ENCODE data around the gene REEP6. TPM values are rescaled to one million over a fixed set of nuclear protein-coding genes. Genes with fewer than 3 reads are reported as not detected.

Gene REEP6
- polyA plus RNA-seq, 1 of the 3 experiments (the other 2 are of a cell fraction), result 9.1 TPM

DNA sequence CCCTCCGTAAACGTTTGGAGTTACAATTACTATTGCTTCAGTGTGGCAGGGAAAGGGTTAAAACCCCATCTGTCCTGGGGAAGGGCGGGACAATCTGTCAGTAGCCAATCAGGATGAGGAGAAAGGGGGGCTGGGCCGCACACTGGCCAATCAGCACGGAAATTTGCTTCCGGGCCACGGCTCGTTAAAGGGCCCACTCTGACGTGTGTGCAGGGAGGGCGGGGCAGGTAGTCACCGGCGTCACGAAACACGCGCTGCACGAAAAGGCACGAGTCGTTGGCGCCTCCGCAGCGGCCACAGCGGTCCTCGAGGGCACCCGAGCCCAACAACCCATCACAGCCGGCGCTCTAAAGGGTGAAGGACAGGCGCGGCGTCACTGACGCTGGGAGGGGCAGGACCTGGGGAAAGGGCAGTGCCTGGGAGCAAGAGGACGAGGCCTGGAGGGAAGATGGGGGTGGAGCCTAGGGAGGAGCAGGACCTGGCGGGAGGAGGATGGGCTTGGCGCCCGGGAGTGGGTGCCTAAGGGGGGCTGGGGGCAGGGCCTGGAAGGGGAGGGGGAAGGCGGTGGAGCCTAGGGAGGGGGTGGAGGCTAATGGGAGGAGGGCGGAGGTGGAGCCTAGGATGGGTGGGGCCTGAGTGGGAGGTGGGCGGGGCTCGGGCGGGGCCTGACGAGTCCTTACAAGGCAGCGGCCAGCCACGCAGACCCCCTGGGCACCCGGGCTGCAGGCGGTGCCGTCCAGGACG lies 17.0 kb downstream of the REEP6 start (continued):
- 0 out of 2 replicates have a peak, but pooled peaks have one; percentile 18 for TF ChIP-seq POLR2AphosphoS5 (IDR thresholded peaks at IDR 0.05; ENCODE audit: low read depth, low read length)
- no peak for TF ChIP-seq EP300 (IDR thresholded peaks at IDR 0.05; ENCODE audit: borderline replicate concordance in 1 of 2, low read depth in 1 of 2, low read length in 1 of 2)
- TF ChIP-seq RAD21 (IDR thresholded peaks at IDR 0.05; ENCODE audit: low read length), result no peak
- TF ChIP-seq REST (IDR thresholded peaks at IDR 0.05; ENCODE audit: low read depth, low read length), result 0 out of 2 replicates have a peak, but pooled peaks have one; percentile 6
- no peak; the same call in 1 of the 2 replicates for TF ChIP-seq RFX5 (IDR thresholded peaks at IDR 0.05; ENCODE audit: low read length)
- TF ChIP-seq GABPA (IDR thresholded peaks at IDR 0.05; ENCODE audit: low read depth), result 0 out of 2 replicates have a peak, but pooled peaks have one; percentile 30
- no peak for TF ChIP-seq SIN3A (IDR thresholded peaks at IDR 0.05; ENCODE audit: borderline replicate concordance, low read depth, low read length)

DNA sequence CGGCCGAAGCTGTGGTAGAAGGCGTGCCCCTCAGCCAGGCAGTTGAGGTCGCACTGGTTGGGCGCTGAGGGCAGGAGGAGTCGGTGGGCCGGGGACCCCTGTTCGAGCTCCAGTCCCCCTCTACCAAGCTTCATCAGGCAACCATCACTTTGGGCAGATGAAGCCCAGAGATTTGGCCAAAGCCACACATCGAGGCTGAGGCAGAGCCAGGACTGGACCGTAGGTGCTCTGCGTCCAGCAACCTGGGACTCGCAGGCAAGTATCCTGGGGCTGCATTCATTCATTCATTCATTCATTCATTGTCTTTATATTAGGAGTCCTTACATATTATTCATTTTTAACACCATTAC lies 17.5 kb downstream of the REEP6 start:
- TF ChIP-seq TAF1 (IDR thresholded peaks at IDR 0.05; ENCODE audit: borderline replicate concordance, low read depth, low read length) (0 out of 2 replicates have a peak, but pooled peaks have one; percentile 4), MEF2A (IDR thresholded peaks at IDR 0.05; ENCODE audit: borderline replicate concordance, low read depth) (no peak)
- H2AFZ ChIP-seq (ENCODE audit: low read depth), result no peak overlapping the region
- no peaks in the 10 kb centered on the region for H3K79me2 ChIP-seq (ENCODE audit: insufficient read depth)
- no peaks in the 10 kb centered on the region for H3K27me3 ChIP-seq (ENCODE audit: insufficient read depth)
- ChIA-PET POLR2A (no interaction called here), CTCF (interaction anchor here (1.1 to 2.2 kb wide), 2 partner anchors 38 to 83 kb away, joined by 3 to 11 read pairs; no protein-coding TSS in a partner anchor)
- 24% methylated on average over 6 of the region's 12 CpGs for WGBS (ENCODE audit: low lambda C conversion rate)
- no peak for DNase-seq
- no peak overlapping the region for H3K9ac ChIP-seq
- peaks cover 0 to 11% of the 10 kb centered on the region in 2 experiments; a peak in 1 of 4 replicates for H3K4me1 ChIP-seq (ENCODE audit: control insufficient read depth in 1 of 2, insufficient read depth in 2 of 2, low read depth in 1 of 2, low read length in 1 of 2)
- no peaks in the 10 kb centered on the region for H3K9me3 ChIP-seq
- H3K27ac ChIP-seq (ENCODE audit: low read depth in 2 of 2, low read length in 1 of 2), result peak overlapping the region in 1 of 2 experiments; percentile 8; a peak in 1 of 4 replicates
- H3K36me3 ChIP-seq (replicated peaks in 1 of 2; ENCODE audit: control insufficient read depth in 1 of 2, insufficient read depth in 2 of 2, low read length in 1 of 2), result no peaks in the 10 kb centered on the region
- H3K4me3 ChIP-seq (ENCODE audit: low read depth in 2 of 2, low read length in 1 of 2), result peak overlapping the region in 1 of 2 experiments; percentile 35; a peak in 2 of 4 replicates
- H3F3A ChIP-seq (replicated peaks; ENCODE audit: insufficient read depth), result peaks cover 13% of the 10 kb centered on the region
- H3K9me2 ChIP-seq, result no peaks in the 10 kb centered on the region
- H3K4me2 ChIP-seq, result no peak overlapping the region; the same call in 1 of the 2 replicates
- no peaks in the 10 kb centered on the region for H4K20me1 ChIP-seq (ENCODE audit: insufficient read depth)

All from SK-N-SH (cell line).